ENCODE data around the gene GNG2. TPM values are rescaled to one million over a fixed set of nuclear protein-coding genes. Genes with fewer than 3 reads are reported as not detected.

GNG2 gene
- total RNA-seq, 1 experiment from 2014 or later = 8.6 TPM

DNA sequence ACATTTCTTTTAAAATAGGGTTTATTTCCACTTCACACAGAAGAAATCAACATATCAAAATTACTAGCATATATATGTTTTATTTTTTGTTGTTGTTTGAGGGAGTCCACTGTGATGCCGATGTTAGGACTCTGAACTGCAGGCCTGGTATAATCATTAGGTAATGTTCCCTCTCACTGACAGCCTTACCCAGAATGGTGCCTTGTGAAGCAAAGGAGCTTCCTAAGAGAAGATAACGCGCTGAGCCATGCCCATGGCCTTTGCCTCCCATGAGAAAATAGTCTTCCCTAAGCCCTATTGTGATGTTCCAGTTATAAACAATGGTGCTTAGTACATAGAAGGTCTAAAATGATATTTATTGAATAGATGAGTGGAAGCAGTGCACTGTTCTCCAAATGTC lies 12.0 kb downstream of the GNG2 start:
- ChIA-PET POLR2A (no interaction called here), CTCF (no interaction called here)
- TF ChIP-seq, protein P1, sequence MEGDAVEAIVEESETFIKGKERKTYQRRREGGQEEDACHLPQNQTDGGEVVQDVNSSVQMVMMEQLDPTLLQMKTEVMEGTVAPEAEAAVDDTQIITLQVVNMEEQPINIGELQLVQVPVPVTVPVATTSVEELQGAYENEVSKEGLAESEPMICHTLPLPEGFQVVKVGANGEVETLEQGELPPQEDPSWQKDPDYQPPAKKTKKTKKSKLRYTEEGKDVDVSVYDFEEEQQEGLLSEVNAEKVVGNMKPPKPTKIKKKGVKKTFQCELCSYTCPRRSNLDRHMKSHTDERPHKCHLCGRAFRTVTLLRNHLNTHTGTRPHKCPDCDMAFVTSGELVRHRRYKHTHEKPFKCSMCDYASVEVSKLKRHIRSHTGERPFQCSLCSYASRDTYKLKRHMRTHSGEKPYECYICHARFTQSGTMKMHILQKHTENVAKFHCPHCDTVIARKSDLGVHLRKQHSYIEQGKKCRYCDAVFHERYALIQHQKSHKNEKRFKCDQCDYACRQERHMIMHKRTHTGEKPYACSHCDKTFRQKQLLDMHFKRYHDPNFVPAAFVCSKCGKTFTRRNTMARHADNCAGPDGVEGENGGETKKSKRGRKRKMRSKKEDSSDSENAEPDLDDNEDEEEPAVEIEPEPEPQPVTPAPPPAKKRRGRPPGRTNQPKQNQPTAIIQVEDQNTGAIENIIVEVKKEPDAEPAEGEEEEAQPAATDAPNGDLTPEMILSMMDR (IDR thresholded peaks at IDR 0.05; ENCODE audit: insufficient read depth in 1 of 2, low read depth in 1 of 2, low read length in 1 of 2, severe bottlenecking in 1 of 2, unreplicated experiment in 1 of 2) = no peak
- H3K36me3 ChIP-seq (ENCODE audit: control insufficient read depth, insufficient read depth, low read length) = no peaks in the 10 kb centered on the region
- intact Hi-C loops (cut with micrococcal nuclease; ENCODE audit: unreplicated experiment) = no loop called here
- H3K4me3 ChIP-seq (ENCODE audit: low read depth, low read length) = no peak overlapping the region
- peaks cover 10% of the 10 kb centered on the region for H3K4me1 Mint-ChIP-seq (ENCODE audit: low read depth, unreplicated experiment)
- peaks cover 13% of the 10 kb centered on the region for H3K4me1 ChIP-seq
- no peak overlapping the region for H3K4me3 Mint-ChIP-seq (ENCODE audit: unreplicated experiment)
- H3K36me3 Mint-ChIP-seq (ENCODE audit: insufficient read depth, unreplicated experiment) = no peaks in the 10 kb centered on the region
- H3K27me3 ChIP-seq (replicated peaks; ENCODE audit: control insufficient read depth, insufficient read depth, low read length) = no peaks in the 10 kb centered on the region
- no peak overlapping the region for H3K27ac Mint-ChIP-seq (ENCODE audit: unreplicated experiment)
- H3K9me3 Mint-ChIP-seq (ENCODE audit: unreplicated experiment) = no peaks in the 10 kb centered on the region
- H3K27me3 Mint-ChIP-seq (ENCODE audit: insufficient read depth, unreplicated experiment) = no peaks in the 10 kb centered on the region
- H3K9me3 ChIP-seq = no peaks in the 10 kb centered on the region
- no TSS peak for BruUV-seq (replicated peaks)
- no peak for DNase-seq

DNA sequence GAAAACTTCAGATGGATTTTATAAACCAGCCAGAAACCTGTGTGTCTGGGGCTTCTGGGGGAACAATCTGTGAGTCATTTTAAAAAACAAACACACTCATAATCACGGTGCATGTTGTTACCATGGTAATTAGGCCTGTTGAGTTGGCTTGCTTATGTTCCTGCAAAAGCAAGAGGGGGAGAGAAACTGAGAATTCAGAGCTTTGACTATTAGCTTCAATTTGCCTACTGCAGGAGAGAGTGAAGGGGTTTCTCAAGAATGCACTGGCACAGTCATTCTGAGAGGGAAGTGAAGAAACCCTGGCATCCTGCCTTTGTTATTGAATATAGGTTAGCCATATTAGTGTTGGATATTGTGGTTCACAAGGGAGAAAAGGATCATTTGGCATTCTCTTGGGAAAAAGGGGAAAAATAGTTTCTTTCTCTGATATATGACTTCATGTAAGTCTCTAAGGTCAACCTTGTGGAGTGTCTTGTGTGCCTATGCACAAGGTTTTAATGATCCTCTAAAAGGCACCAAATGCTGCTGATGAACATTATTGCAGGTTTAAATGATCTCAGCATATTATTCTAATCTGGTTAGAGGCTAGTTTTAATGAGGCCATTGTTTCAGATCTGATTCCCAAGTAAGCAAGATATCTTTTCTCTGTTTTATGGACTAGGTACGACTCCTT lies 12.9 kb downstream of the GNG2 start:
- no peaks in the 10 kb centered on the region for H3K27me3 ChIP-seq (replicated peaks; ENCODE audit: control insufficient read depth, insufficient read depth, low read length)
- Mint-ChIP-seq H3K4me1 (ENCODE audit: low read depth, unreplicated experiment) (peaks cover 19% of the 10 kb centered on the region), H3K4me3 (ENCODE audit: unreplicated experiment) (no peak overlapping the region), H3K27ac (ENCODE audit: unreplicated experiment) (peak overlapping the region; percentile 21), H3K9me3 (ENCODE audit: unreplicated experiment) (no peaks in the 10 kb centered on the region), H3K36me3 (ENCODE audit: insufficient read depth, unreplicated experiment) (no peaks in the 10 kb centered on the region), H3K27me3 (ENCODE audit: insufficient read depth, unreplicated experiment) (no peaks in the 10 kb centered on the region)
- no peak overlapping the region for H3K4me3 ChIP-seq (ENCODE audit: low read depth, low read length)
- intact Hi-C loops (cut with micrococcal nuclease; ENCODE audit: unreplicated experiment) = no loop called here
- H3K36me3 ChIP-seq (ENCODE audit: control insufficient read depth, insufficient read depth, low read length) = no peaks in the 10 kb centered on the region
- CTCF ChIA-PET = no interaction called here
- H3K9me3 ChIP-seq = no peaks in the 10 kb centered on the region
- POLR2A ChIA-PET = no interaction called here
- DNase-seq = no peak
- TF ChIP-seq, protein P1 (IDR thresholded peaks at IDR 0.05; ENCODE audit: insufficient read depth in 1 of 2, low read depth in 1 of 2, low read length in 1 of 2, severe bottlenecking in 1 of 2, unreplicated experiment in 1 of 2) = no peak
- H3K4me1 ChIP-seq = peaks cover 20% of the 10 kb centered on the region
- no TSS peak for BruUV-seq (replicated peaks)

DNA sequence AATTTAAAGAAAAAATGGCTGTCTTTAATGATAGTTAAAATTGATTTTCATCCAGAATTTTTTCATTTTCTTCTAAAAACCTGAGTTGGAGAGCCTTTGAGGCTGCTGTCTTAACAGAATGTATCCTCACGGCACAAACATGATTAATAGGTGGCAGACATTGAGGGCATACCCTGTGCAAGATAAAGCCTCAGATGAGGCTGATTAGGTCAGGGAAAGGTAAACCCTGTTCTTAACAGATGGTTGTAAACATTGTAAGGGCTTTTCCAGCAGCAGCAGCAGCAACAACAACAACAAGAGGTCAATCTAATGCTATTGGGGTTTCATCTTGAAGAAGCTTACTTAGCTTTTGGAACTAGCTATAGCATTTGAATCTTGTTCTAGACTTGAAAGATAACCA lies 17.4 kb downstream of the GNG2 start:
- POLR2A ChIA-PET = no interaction called here
- Histone ChIP-seq H3K36me3 (ENCODE audit: control insufficient read depth, insufficient read depth, low read length) (no peaks in the 10 kb centered on the region), H3K4me3 (ENCODE audit: low read depth, low read length) (no peak overlapping the region), H3K9me3 (0 out of 2 replicates have a peak, but pooled peaks cover 4% of the 10 kb centered on the region), H3K27me3 (replicated peaks; ENCODE audit: control insufficient read depth, insufficient read depth, low read length) (no peaks in the 10 kb centered on the region), H3K4me1 (peaks cover 41% of the 10 kb centered on the region)
- Mint-ChIP-seq H3K4me3 (ENCODE audit: unreplicated experiment) (no peak overlapping the region), H3K4me1 (ENCODE audit: low read depth, unreplicated experiment) (peaks cover 33% of the 10 kb centered on the region), H3K27me3 (ENCODE audit: insufficient read depth, unreplicated experiment) (no peaks in the 10 kb centered on the region), H3K36me3 (ENCODE audit: insufficient read depth, unreplicated experiment) (no peaks in the 10 kb centered on the region), H3K9me3 (ENCODE audit: unreplicated experiment) (no peaks in the 10 kb centered on the region), H3K27ac (ENCODE audit: unreplicated experiment) (no peak overlapping the region)
- BruUV-seq (replicated peaks) = no TSS peak
- intact Hi-C loops (cut with micrococcal nuclease; ENCODE audit: unreplicated experiment) = no loop called here
- no peak for DNase-seq
- CTCF ChIA-PET = no interaction called here
- TF ChIP-seq, protein P1 (IDR thresholded peaks at IDR 0.05; ENCODE audit: insufficient read depth in 1 of 2, low read depth in 1 of 2, low read length in 1 of 2, severe bottlenecking in 1 of 2, unreplicated experiment in 1 of 2) = no peak

All from Caco-2 (cell line).